ENCODE data around the gene MMP15.
"Not testable (repeated sequence)": the region's sequence is repeated elsewhere in the genome, so short reads cannot be mapped to it uniquely, and the experiment has no call there.

Gene MMP15

GRCh38 chr16:58051821-58052603, 26.5 kb downstream of the MMP15 start:
- no peak for DNase-seq

- DNase-seq: no peak
Observed at GRCh38 chr16:58053682-58054005, 28.1 kb downstream of the MMP15 start.

- no peak for DNase-seq
Observed at GRCh38 chr16:58054289-58054688, 28.7 kb downstream of the MMP15 start.

- no peak for DNase-seq
Observed at GRCh38 chr16:58056580-58056979, 31.0 kb downstream of the MMP15 start.

- DNase-seq: no peak
Observed at GRCh38 chr16:58057121-58057520, 31.6 kb downstream of the MMP15 start.

- no peak for DNase-seq
Observed at GRCh38 chr16:58057784-58058183, 32.2 kb downstream of the MMP15 start.

GRCh38 chr16:58062821-58063220, 37.3 kb downstream of the MMP15 start:
- DNase-seq: no peak

GRCh38 chr16:58063377-58064076, 38.0 kb downstream of the MMP15 start:
- DNase-seq: no peak

GRCh38 chr16:58070585-58070984, 45.0 kb downstream of the MMP15 start:
- DNase-seq: no peak

GRCh38 chr16:58072134-58072533, 46.6 kb downstream of the MMP15 start:
- DNase-seq: not testable (repeated sequence)

GRCh38 chr16:58073086-58073485, 47.5 kb downstream of the MMP15 start:
- not testable (repeated sequence) for DNase-seq

GRCh38 chr16:58074657-58075056, 49.1 kb downstream of the MMP15 start:
- DNase-seq: no peak

GRCh38 chr16:58076514-58076913, 51.0 kb downstream of the MMP15 start:
- no peak for DNase-seq

GRCh38 chr16:58077796-58078195, 52.2 kb downstream of the MMP15 start:
- no peak for DNase-seq

- DNase-seq: not testable (repeated sequence)
Observed at GRCh38 chr16:58080657-58081056, 55.1 kb downstream of the MMP15 start.

- no peak for DNase-seq
Observed at GRCh38 chr16:58082381-58082780, 56.8 kb downstream of the MMP15 start.

GRCh38 chr16:58084635-58085034, 59.1 kb downstream of the MMP15 start:
- no peak for DNase-seq

GRCh38 chr16:58085171-58085570, 59.6 kb downstream of the MMP15 start:
- DNase-seq: no peak

GRCh38 chr16:58085584-58086251, 60.2 kb downstream of the MMP15 start:
- DNase-seq: no peak

- no peak for DNase-seq
Observed at GRCh38 chr16:58086381-58087208, 61.0 kb downstream of the MMP15 start.

GRCh38 chr16:58087209-58087913, 61.8 kb downstream of the MMP15 start:
- no peak for DNase-seq

- no peak for DNase-seq
Observed at GRCh38 chr16:58088091-58088490, 62.5 kb downstream of the MMP15 start.

Measured in CD4-positive, alpha-beta T cell treated with Interferon gamma for 1 hour (primary cell).